Endothelial cell of umbilical vein (primary cell): ENCODE results near the gene AMN. TPM values are rescaled to one million over a fixed set of nuclear protein-coding genes. Genes with fewer than 3 reads are reported as not detected.

ENCODE experiments used
- BruUV-seq: library from RNA; stranded (reverse); fragments of 400-500 nt; replicated peaks from 2 replicates; lab custom pipeline; 2021; lab: Mats Ljungman, UMichigan
- CTCF ChIA-PET: fragments of 300-600, 350-600 bp; sonication (Branson Sonifier 250); formaldehyde crosslinking; loops from one replicate; lab custom pipeline; 2021; ENCODE audit warnings: antibody characterized with exemption, inconsistent platforms; lab: Charles Lee
- POLR2A ChIA-PET: fragments of 300-600, 350-600 bp; sonication (Branson Sonifier 250); formaldehyde crosslinking; loops from one replicate; lab custom pipeline; 2021; ENCODE audit warnings: antibody characterized with exemption, inconsistent platforms; lab: Charles Lee
- DNase-seq: peaks from one replicate; pipeline ENCODE4 v3.0.0-alpha.2; 2011; ENCODE audit warnings: low read depth, low spot score
- FAIRE-seq: peaks from 2 replicates; lab custom pipeline; 2011; peaks lifted over from hg19 to GRCh38; lab: Jason Lieb, UNC
- H2AFZ ChIP-seq: 2 replicates; pipeline ENCODE4 v1.6.0; 2012; ENCODE audit warnings: low read depth, low read length, control low read depth, inconsistent platforms
- H3K27ac ChIP-seq: 2 replicates; pipeline ENCODE4 v1.5.1; 2011; ENCODE audit warnings: low read depth, mild to moderate bottlenecking, control low read depth, low read length, moderate library complexity; ENCODE audit not compliant: insufficient read depth
- H3K27me3 ChIP-seq, 2 experiments: 2 replicates each; pipeline versions ENCODE4 v1.6.0 to v1.6.1; 2011; ENCODE audit warnings: low read length in 2 of 2, mixed read lengths in 1 of 2; ENCODE audit not compliant: control insufficient read depth in 2 of 2, insufficient read depth in 2 of 2
- H3K36me3 ChIP-seq, 2 experiments: 2 replicates in 1 of 2; 3 replicates in 1 of 2; pipeline ENCODE4 v1.5.1; 2011; ENCODE audit warnings: low read length in 2 of 2, mild to moderate bottlenecking in 1 of 2, moderate library complexity in 1 of 2; ENCODE audit not compliant: control insufficient read depth in 2 of 2, insufficient read depth in 2 of 2; ENCODE audit errors: extremely low read depth in 1 of 2
- H3K4me1 ChIP-seq: 3 replicates; pipeline ENCODE4 v1.5.1; 2011; ENCODE audit warnings: mild to moderate bottlenecking, low read length; ENCODE audit not compliant: control insufficient read depth, insufficient read depth; ENCODE audit errors: extremely low read depth
- H3K4me2 ChIP-seq: 2 replicates; pipeline ENCODE4 v1.6.1; 2011; ENCODE audit warnings: low read length, control low read depth, mixed read lengths; ENCODE audit not compliant: insufficient read depth
- H3K4me3 ChIP-seq, 3 experiments: fragments of 200-600 bp in 1 of 3; sonication (generic), shearing (Covaris generic) in 1 of 3; replicated peaks in 1 of 3; 2 replicates each; pipeline ENCODE4 v1.5.1; 2011 to 2016; ENCODE audit warnings: control low read depth in 3 of 3, low read length in 3 of 3, mild to moderate bottlenecking in 2 of 3, inconsistent platforms in 1 of 3, low read depth in 1 of 3, moderate library complexity in 1 of 3; ENCODE audit not compliant: insufficient read depth in 1 of 3
- H3K79me2 ChIP-seq: 2 replicates; pipeline ENCODE4 v1.6.0; 2012; ENCODE audit warnings: low read length, inconsistent platforms; ENCODE audit not compliant: control insufficient read depth, insufficient read depth
- H3K9ac ChIP-seq: replicated peaks from 2 replicates; pipeline ENCODE3; 2011; ENCODE audit warnings: low read length, control low read depth; ENCODE audit not compliant: insufficient read depth; ENCODE audit errors: extremely low read depth
- H3K9me1 ChIP-seq: replicated peaks from 3 replicates; pipeline ENCODE4 v1.6.0; 2011; ENCODE audit warnings: mild to moderate bottlenecking, low read length; ENCODE audit not compliant: control insufficient read depth, insufficient read depth; ENCODE audit errors: extremely low read depth
- H3K9me3 ChIP-seq: replicated peaks from 2 replicates; pipeline ENCODE4 v1.5.1; 2012; ENCODE audit warnings: low read length, inconsistent platforms; ENCODE audit not compliant: control insufficient read depth, insufficient read depth
- H4K20me1 ChIP-seq: replicated peaks from 2 replicates; pipeline ENCODE3; 2011; ENCODE audit warnings: mild to moderate bottlenecking, low read length; ENCODE audit not compliant: control insufficient read depth, insufficient read depth; ENCODE audit errors: extremely low read depth
- EZH2 ChIP-seq: IDR thresholded peaks from 2 replicates; pipeline ENCODE4 v1.6.1; 2012; ENCODE audit warnings: borderline replicate concordance, low read depth, mild to moderate bottlenecking, moderate library complexity, low read length, inconsistent platforms; ENCODE audit not compliant: severe bottlenecking
- GATA2 ChIP-seq: IDR thresholded peaks from 2 replicates; pipeline ENCODE4 v1.7.0; 2011; ENCODE audit warnings: low read depth, mild to moderate bottlenecking, moderate library complexity, mixed read lengths, low read length; ENCODE audit not compliant: insufficient read length, insufficient read depth
- MYC ChIP-seq: IDR thresholded peaks from one replicate; pipeline ENCODE4 v1.6.1; 2011; ENCODE audit warnings: mild to moderate bottlenecking, low read depth, low read length
- POLR2A ChIP-seq: IDR thresholded peaks from 2 replicates; pipeline ENCODE4 v1.6.1; 2012; ENCODE audit warnings: low read depth, mild to moderate bottlenecking, control low read depth, low read length
- POLR2AphosphoS5 ChIP-seq: IDR thresholded peaks from 2 replicates; pipeline ENCODE4 v1.6.1; 2012; ENCODE audit warnings: low read depth, mild to moderate bottlenecking, control low read depth, low read length, moderate library complexity; ENCODE audit not compliant: insufficient read depth
- dilution Hi-C: fragments of 300-500 bp; cut with MboI; formaldehyde crosslinking; loops from one replicate; pipeline ENCODE4 v1.15.0; 2019; ENCODE audit warnings: low sequenced_read_pairs; ENCODE audit not compliant: extremely low pct_ligation_motif_present
- intact Hi-C: fragments of 100-400 bp; cut with micrococcal nuclease; formaldehyde crosslinking; loops from one replicate; pipeline ENCODE4 v1.10.0; 2022
- polyA plus RNA-seq, 4 experiments: library from polyadenylated mRNA; depleted of rRNA in 3 of 4; stranded (reverse) in 3 of 4; unstranded in 1 of 4; fragments of >200 nt; gene quantifications; 2 replicates each; pipeline versions ENCODE4 v1.2.1 to v1.2.3, GENCODE V29; 2011 to 2012; ENCODE audit warnings: missing spikeins in 1 of 4
- total RNA-seq: library from RNA; stranded (reverse); gene quantifications from 2 replicates; pipeline ENCODE4 v1.2.3, GENCODE V29; 2021

AMN gene
- total and polyA plus RNA-seq, 2 donors (not counting 3 experiments of a cell fraction or from before 2014, with no cell fraction given), result 0.03 TPM; not detected in 1

DNA sequence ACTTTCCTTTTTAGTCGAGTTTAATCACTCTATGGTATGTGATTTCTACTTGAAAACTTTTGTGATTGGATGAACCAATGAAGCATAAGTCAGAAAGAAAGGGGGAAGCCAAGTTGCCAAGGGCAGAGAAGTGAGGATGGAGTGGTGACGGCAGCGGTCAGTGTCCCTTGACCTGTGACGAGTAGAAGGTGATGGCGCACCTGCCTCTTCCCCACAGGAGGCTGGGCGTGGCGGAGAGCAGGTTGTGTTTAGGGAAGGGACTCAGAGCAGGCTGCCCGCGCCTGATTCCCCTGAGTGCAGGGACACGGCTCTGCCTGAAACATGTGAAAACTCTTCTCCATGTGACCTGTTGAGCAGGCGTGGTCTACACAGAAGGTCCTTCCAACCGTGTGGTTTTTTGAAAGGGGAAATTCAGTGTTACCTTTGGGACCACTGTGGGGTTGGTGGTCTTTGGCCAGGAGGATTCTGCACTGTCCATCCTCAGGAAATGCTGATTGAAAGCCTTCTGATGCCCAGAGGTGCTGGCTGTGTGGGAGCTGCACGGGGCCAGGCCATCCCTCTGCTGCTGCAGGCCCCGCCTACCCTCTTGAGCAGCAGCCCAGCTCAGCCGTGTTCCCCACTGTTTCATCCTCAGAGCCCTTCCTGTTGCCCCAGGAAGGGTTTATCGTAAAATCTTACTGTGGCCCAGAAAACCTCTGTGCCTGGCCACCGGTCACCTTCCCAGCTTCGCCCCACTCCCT is 23.5 kb upstream of the AMN start:
- dilution Hi-C loops, result no loop called here
- FAIRE-seq, result no peak
- H3K9ac ChIP-seq, result no peak overlapping the region
- H3K27ac ChIP-seq, result no peak overlapping the region
- H2AFZ ChIP-seq, result no peak overlapping the region
- no peak overlapping the region for H3K4me2 ChIP-seq
- H3K4me1 ChIP-seq, result no peaks in the 10 kb centered on the region
- no peaks in the 10 kb centered on the region for H3K9me1 ChIP-seq
- TF ChIP-seq GATA2 (no peak), EZH2 (no peak), POLR2AphosphoS5 (no peak), MYC (no peak)
- CTCF ChIA-PET, result no interaction called here
- H3K4me3 ChIP-seq, result no peak overlapping the region
- intact Hi-C loops, result no loop called here
- peaks cover 0 to 5% of the 10 kb centered on the region in 2 experiments for H3K36me3 ChIP-seq
- H4K20me1 ChIP-seq, result no peaks in the 10 kb centered on the region
- no peaks in the 10 kb centered on the region for H3K27me3 ChIP-seq
- no peaks in the 10 kb centered on the region for H3K9me3 ChIP-seq
- POLR2A ChIA-PET, result no interaction called here
- no peak for DNase-seq
- no TSS peak for BruUV-seq
- H3K79me2 ChIP-seq, result no peaks in the 10 kb centered on the region

DNA sequence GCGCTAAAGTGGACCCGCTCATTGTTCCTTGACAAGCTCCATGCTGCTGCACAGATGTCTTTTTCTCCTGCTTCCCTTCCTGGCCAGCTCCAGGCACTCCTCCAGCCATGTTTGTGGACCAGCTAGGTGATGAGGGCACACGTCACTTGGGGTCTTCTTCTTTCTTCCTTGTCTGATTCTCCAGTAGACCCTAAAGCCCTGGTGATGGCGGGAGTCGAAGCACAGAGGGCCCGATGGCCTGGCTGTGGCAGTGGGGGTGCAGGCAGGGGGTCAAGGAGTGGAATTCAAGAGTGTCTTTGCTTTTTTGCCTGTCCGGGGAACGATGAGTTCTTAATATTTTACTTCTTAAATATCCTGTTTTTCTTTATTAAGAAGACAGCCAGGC is 23.0 kb upstream of the AMN start:
- intact Hi-C loops, result no loop called here

More for the DNA sequence above, 23.0 kb upstream of the AMN start:
- POLR2A ChIA-PET, result no interaction called here
- Histone ChIP-seq H3K27me3 (no peaks in the 10 kb centered on the region), H3K4me3 (no peak overlapping the region), H3K9me1 (no peaks in the 10 kb centered on the region), H3K4me2 (no peak overlapping the region), H2AFZ (no peak overlapping the region), H3K9ac (no peak overlapping the region), H4K20me1 (no peaks in the 10 kb centered on the region), H3K36me3 (peaks cover 0 to 5% of the 10 kb centered on the region in 2 experiments), H3K79me2 (no peaks in the 10 kb centered on the region), H3K9me3 (no peaks in the 10 kb centered on the region), H3K27ac (no peak overlapping the region), H3K4me1 (no peaks in the 10 kb centered on the region)
- CTCF ChIA-PET, result no interaction called here
- DNase-seq (no peak), FAIRE-seq (no peak)
- TF ChIP-seq POLR2A (no peak), EZH2 (no peak), GATA2 (no peak)
- dilution Hi-C loops, result no loop called here
- BruUV-seq, result no TSS peak
